HG03097 (cell line): ENCODE results near the gene VKORC1.

Experiments
- ATAC-seq: cut with Tn5 transposase; IDR thresholded peaks from one replicate; pipeline ENCODE4 v1.9.1; 2021; ENCODE audit not compliant: unreplicated experiment, low FRiP score

VKORC1 gene

GRCh38 chr16:31083981-31084380 is 10.6 kb downstream of the VKORC1 start:
- no peak for ATAC-seq

GRCh38 chr16:31083556-31083955 is 11.0 kb downstream of the VKORC1 start:
- no peak for ATAC-seq

GRCh38 chr16:31083081-31083480 is 11.5 kb downstream of the VKORC1 start:
- ATAC-seq: no peak

- no peak for ATAC-seq
Measured at GRCh38 chr16:31082368-31083045, 12.1 kb downstream of the VKORC1 start.

GRCh38 chr16:31081428-31082351 is 12.9 kb downstream of the VKORC1 start:
- ATAC-seq: no peak

GRCh38 chr16:31080756-31081419 is 13.7 kb downstream of the VKORC1 start:
- ATAC-seq: no peak

GRCh38 chr16:31080035-31080629 is 14.5 kb downstream of the VKORC1 start:
- no peak for ATAC-seq

- no peak for ATAC-seq
Measured at GRCh38 chr16:31079342-31079944, 15.2 kb downstream of the VKORC1 start.

GRCh38 chr16:31078597-31079341 is 15.8 kb downstream of the VKORC1 start:
- no peak for ATAC-seq

- no peak for ATAC-seq
Measured at GRCh38 chr16:31077592-31078396, 16.8 kb downstream of the VKORC1 start.

GRCh38 chr16:31077024-31077423 is 17.6 kb downstream of the VKORC1 start:
- no peak for ATAC-seq

- ATAC-seq: no peak
Measured at GRCh38 chr16:31076319-31076718, 18.3 kb downstream of the VKORC1 start.

- ATAC-seq: no peak
Measured at GRCh38 chr16:31074814-31075183, 19.8 kb downstream of the VKORC1 start.

GRCh38 chr16:31073970-31074813 is 20.4 kb downstream of the VKORC1 start, which contains the start of the genes ZNF646 and ZNF668:
TSS of gene ZNF646 (plus strand) at chr16:31074422. CDS start at chr16:31076325, 1,903 bp downstream.
TSS of gene ZNF668 (minus strand) at chr16:31074240. CDS start at chr16:31064459, 9,781 bp downstream.
- ATAC-seq: peak; percentile 59

GRCh38 chr16:31073142-31073969 is 21.2 kb downstream of the VKORC1 start:
- ATAC-seq: peak; percentile 53

GRCh38 chr16:31072540-31073141 is 22.0 kb downstream of the VKORC1 start:
- no peak for ATAC-seq

GRCh38 chr16:31071861-31072260 is 22.7 kb downstream of the VKORC1 start:
- no peak for ATAC-seq
